GM12891 (cell line): Measurements from ENCODE around the gene OGDHL.
"Not testable (repeated sequence)": the region's sequence is repeated elsewhere in the genome, so short reads cannot be mapped to it uniquely, and the experiment has no call there.

Source experiments
- POLR2A ChIP-seq: IDR thresholded peaks from 2 replicates; pipeline ENCODE4 v1.6.1; 2011; ENCODE audit warnings: low read depth, low read length, control low read depth
- POLR2AphosphoS5 ChIP-seq: IDR thresholded peaks from 2 replicates; pipeline ENCODE4 v1.6.1; 2011; ENCODE audit warnings: low read depth, low read length, control low read depth

GRCh38 chr10:49771046-49771445, 8.9 kb upstream of the OGDHL start:
- not testable (repeated sequence) for TF ChIP-seq POLR2A, POLR2AphosphoS5
